K562 (cell line): ENCODE results near the gene SYMPK. TPM values are rescaled to one million over a fixed set of nuclear protein-coding genes. Genes with fewer than 3 reads are reported as not detected.
A peak's percentile ranks its signal among the peaks of the same experiment; 100 is the strongest.

Experiments
- ATF1 ChIP-seq, 2 experiments: fragments of 450-650 bp in 1 of 2; IDR thresholded peaks; 2 replicates each; pipeline ENCODE4 v1.6.1; 2016; ENCODE audit warnings: missing compliant biosample characterization in 1 of 2, missing genetic modification characterization in 1 of 2
- CBFA2T2 ChIP-seq: fragments of 450-650 bp; conservative IDR thresholded peaks from 2 replicates; pipeline ENCODE4 v1.6.1; 2017; ENCODE audit warnings: mild to moderate bottlenecking
- ELF2 ChIP-seq: fragments of 250-450 bp; sonication (Bioruptor Pico); IDR thresholded peaks from 2 replicates; pipeline ENCODE4 v1.5.0; 2021; ENCODE audit warnings: mild to moderate bottlenecking
- GATAD2B ChIP-seq: fragments of 450-650 bp; IDR thresholded peaks from 2 replicates; pipeline ENCODE4 v1.6.1; 2017; ENCODE audit warnings: mild to moderate bottlenecking, borderline replicate concordance
- NEUROD1 ChIP-seq: fragments of 150-350 bp; IDR thresholded peaks from 2 replicates; pipeline ENCODE4 v1.6.1; 2014; ENCODE audit warnings: borderline replicate concordance, low read length, low read depth; ENCODE audit not compliant: partially characterized antibody
- PPARD ChIP-seq: fragments of 250-450 bp; sonication (Bioruptor Pico); IDR thresholded peaks from 2 replicates; pipeline ENCODE4 v1.8.0; 2022; ENCODE audit warnings: inconsistent platforms, mild to moderate bottlenecking, moderate library complexity
- RAD21 ChIP-seq, 2 experiments: fragments of 250-450 bp in 1 of 2; fragments of 450-650 bp in 1 of 2; sonication (Bioruptor Pico) in 1 of 2; formaldehyde crosslinking in 1 of 2; IDR thresholded peaks in 1 of 2; conservative IDR thresholded peaks in 1 of 2; 2 replicates each; pipeline versions ENCODE4 v1.4.0 to v1.8.0; 2020 to 2022; ENCODE audit warnings: mild to moderate bottlenecking in 2 of 2, moderate library complexity in 1 of 2
- SLC30A9 ChIP-seq: fragments of 250-450 bp; sonication (Bioruptor Pico); IDR thresholded peaks from 2 replicates; pipeline ENCODE4 v1.8.0; 2022; ENCODE audit warnings: mild to moderate bottlenecking, moderate library complexity
- SP2 ChIP-seq: IDR thresholded peaks from 2 replicates; pipeline ENCODE4 v1.6.1; 2011; ENCODE audit warnings: mild to moderate bottlenecking, low read depth, low read length, moderate library complexity; ENCODE audit not compliant: poor library complexity, severe bottlenecking; ENCODE audit errors: extremely low read depth
- ZNF184 ChIP-seq: sonication (generic); formaldehyde crosslinking; IDR thresholded peaks from 2 replicates; pipeline ENCODE4 v1.5.0; 2020; ENCODE audit warnings: missing genetic modification reagents
- ZNF239 ChIP-seq: fragments of 250-450 bp; sonication (Bioruptor Pico); IDR thresholded peaks from 2 replicates; pipeline ENCODE4 v1.4.0; 2020; ENCODE audit warnings: mild to moderate bottlenecking
- ZNF445 ChIP-seq: fragments of 250-450 bp; sonication (Bioruptor Pico); IDR thresholded peaks from 2 replicates; pipeline ENCODE4 v1.4.0; 2020; ENCODE audit warnings: low read depth, mild to moderate bottlenecking, moderate library complexity
- ZNF717 ChIP-seq: fragments of 250-450 bp; sonication (Bioruptor Pico); IDR thresholded peaks from 2 replicates; pipeline ENCODE4 v1.5.0; 2021
- polyA plus RNA-seq, 8 experiments: library from polyadenylated mRNA; depleted of rRNA in 4 of 8; stranded (reverse) in 5 of 8; unstranded in 3 of 8; fragments of >200 nt; fragmentation: Nextera tagmentation in 2 of 8; fragmentation: Illumina TruSeq in 1 of 8; extraction: Ambion mirVana in 2 of 8; extraction: Trizol in 1 of 8; gene quantifications; 2 replicates each; pipeline versions ENCODE4 v1.2.1 to v1.2.3, GENCODE V29; 2011 to 2014; ENCODE audit warnings: inconsistent platforms in 1 of 8, missing spikeins in 1 of 8
- total RNA-seq, 7 experiments: library from RNA; depleted of rRNA in 6 of 7; stranded (reverse); fragments of >200 nt in 6 of 7; fragmentation: Illumina TruSeq in 2 of 7; extraction: Trizol in 2 of 7; gene quantifications; 2 replicates each; pipeline versions ENCODE4 v1.2.1 to v1.2.3, GENCODE V29; 2011 to 2021; ENCODE audit warnings: low replicate concordance in 1 of 7
- TF ChIP-seq, protein P1 (sequence below): fragments of 450-650 bp; IDR thresholded peaks from 2 replicates; pipeline ENCODE4 v1.6.1; 2016; ENCODE audit warnings: low read depth, mild to moderate bottlenecking, moderate library complexity
- TF ChIP-seq, protein P2 (sequence below): IDR thresholded peaks from 2 replicates; pipeline ENCODE4 v1.6.1; 2011; ENCODE audit warnings: borderline replicate concordance, low read depth, mild to moderate bottlenecking, moderate library complexity, low read length; ENCODE audit not compliant: insufficient read depth, poor library complexity, severe bottlenecking
- TF ChIP-seq, protein P3 (sequence below): fragments of 450-650 bp; IDR thresholded peaks from 2 replicates; pipeline ENCODE4 v1.7.1; 2018; ENCODE audit warnings: mild to moderate bottlenecking, low read depth; ENCODE audit not compliant: partially characterized antibody
- TF ChIP-seq, protein P4 (sequence below): fragments of 450-650 bp; IDR thresholded peaks from 2 replicates; pipeline ENCODE4 v1.6.1; 2016; ENCODE audit warnings: mild to moderate bottlenecking
- TF ChIP-seq, protein P5 (sequence below): fragments of 250-450 bp; sonication (Bioruptor Pico); IDR thresholded peaks from 2 replicates; pipeline ENCODE4 v1.8.0; 2022; ENCODE audit warnings: inconsistent platforms, mild to moderate bottlenecking, moderate library complexity, borderline replicate concordance

Gene SYMPK
- total and polyA plus RNA-seq, 9 of the 15 experiments (the other 6 are each of a cell fraction or from before 2014, with no cell fraction given) = 0.73 to 95.5 (median 58.4) TPM

DNA sequence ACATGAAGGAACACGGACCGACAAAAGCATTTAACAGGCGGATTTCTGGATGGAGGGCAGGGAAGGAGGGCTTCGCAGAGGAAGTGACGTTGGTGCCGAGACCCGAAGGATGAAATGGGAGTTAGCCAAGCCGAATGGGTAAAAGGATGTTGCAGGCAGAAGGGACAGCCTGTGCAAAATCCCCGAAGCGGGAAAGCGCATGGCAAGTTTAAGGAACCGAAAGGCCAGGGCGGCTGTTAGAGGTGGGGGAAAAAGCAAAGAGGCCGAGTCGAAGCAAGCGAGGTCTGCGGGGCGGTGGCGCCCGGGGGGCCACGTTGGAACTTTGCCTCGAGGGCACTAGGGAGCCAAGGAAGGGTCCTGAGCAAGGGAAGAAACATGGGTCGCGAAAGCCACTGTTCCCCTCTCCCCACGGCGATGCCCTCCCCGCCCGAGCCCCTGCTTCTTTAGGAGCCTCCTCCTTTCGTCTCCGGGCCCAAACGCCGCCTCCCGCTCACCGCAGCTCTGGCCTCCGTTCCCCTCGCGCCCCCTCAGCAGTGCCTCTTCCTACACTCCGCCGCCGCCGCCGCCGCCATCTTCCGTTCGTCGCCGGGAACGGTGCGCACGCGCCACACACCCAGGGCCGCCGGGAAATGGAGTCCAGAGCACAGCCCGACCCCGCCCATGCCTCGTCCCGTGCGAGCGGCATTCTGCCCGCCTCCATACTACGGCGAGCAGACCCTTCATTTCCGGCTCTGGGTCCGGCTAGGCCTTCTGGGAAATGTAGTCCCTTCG is at the start of gene SYMPK (continued):
- TF ChIP-seq, protein P1, sequence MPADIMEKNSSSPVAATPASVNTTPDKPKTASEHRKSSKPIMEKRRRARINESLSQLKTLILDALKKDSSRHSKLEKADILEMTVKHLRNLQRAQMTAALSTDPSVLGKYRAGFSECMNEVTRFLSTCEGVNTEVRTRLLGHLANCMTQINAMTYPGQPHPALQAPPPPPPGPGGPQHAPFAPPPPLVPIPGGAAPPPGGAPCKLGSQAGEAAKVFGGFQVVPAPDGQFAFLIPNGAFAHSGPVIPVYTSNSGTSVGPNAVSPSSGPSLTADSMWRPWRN = no peak
- TF ChIP-seq PPARD (CRISPR knock-in tag) = no peak
- no peak for TF ChIP-seq GATAD2B
- TF ChIP-seq ZNF717 (CRISPR knock-in tag) = no peak
- no peak for TF ChIP-seq NEUROD1
- TF ChIP-seq, protein P2, sequence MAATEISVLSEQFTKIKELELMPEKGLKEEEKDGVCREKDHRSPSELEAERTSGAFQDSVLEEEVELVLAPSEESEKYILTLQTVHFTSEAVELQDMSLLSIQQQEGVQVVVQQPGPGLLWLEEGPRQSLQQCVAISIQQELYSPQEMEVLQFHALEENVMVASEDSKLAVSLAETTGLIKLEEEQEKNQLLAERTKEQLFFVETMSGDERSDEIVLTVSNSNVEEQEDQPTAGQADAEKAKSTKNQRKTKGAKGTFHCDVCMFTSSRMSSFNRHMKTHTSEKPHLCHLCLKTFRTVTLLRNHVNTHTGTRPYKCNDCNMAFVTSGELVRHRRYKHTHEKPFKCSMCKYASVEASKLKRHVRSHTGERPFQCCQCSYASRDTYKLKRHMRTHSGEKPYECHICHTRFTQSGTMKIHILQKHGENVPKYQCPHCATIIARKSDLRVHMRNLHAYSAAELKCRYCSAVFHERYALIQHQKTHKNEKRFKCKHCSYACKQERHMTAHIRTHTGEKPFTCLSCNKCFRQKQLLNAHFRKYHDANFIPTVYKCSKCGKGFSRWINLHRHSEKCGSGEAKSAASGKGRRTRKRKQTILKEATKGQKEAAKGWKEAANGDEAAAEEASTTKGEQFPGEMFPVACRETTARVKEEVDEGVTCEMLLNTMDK = no peak
- no peak for TF ChIP-seq ELF2 (CRISPR knock-in tag)
- TF ChIP-seq ATF1 (CRISPR knock-in tag; IDR thresholded peaks at IDR 0.05) = no peak
- TF ChIP-seq ATF1 (tag; IDR thresholded peaks at IDR 0.05) = peak; percentile 77
- TF ChIP-seq SLC30A9 (CRISPR knock-in tag) = no peak
- TF ChIP-seq, protein P3, sequence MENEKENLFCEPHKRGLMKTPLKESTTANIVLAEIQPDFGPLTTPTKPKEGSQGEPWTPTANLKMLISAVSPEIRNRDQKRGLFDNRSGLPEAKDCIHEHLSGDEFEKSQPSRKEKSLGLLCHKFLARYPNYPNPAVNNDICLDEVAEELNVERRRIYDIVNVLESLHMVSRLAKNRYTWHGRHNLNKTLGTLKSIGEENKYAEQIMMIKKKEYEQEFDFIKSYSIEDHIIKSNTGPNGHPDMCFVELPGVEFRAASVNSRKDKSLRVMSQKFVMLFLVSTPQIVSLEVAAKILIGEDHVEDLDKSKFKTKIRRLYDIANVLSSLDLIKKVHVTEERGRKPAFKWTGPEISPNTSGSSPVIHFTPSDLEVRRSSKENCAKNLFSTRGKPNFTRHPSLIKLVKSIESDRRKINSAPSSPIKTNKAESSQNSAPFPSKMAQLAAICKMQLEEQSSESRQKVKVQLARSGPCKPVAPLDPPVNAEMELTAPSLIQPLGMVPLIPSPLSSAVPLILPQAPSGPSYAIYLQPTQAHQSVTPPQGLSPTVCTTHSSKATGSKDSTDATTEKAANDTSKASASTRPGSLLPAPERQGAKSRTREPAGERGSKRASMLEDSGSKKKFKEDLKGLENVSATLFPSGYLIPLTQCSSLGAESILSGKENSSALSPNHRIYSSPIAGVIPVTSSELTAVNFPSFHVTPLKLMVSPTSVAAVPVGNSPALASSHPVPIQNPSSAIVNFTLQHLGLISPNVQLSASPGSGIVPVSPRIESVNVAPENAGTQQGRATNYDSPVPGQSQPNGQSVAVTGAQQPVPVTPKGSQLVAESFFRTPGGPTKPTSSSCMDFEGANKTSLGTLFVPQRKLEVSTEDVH = peak; percentile 36
- TF ChIP-seq, protein P4, sequence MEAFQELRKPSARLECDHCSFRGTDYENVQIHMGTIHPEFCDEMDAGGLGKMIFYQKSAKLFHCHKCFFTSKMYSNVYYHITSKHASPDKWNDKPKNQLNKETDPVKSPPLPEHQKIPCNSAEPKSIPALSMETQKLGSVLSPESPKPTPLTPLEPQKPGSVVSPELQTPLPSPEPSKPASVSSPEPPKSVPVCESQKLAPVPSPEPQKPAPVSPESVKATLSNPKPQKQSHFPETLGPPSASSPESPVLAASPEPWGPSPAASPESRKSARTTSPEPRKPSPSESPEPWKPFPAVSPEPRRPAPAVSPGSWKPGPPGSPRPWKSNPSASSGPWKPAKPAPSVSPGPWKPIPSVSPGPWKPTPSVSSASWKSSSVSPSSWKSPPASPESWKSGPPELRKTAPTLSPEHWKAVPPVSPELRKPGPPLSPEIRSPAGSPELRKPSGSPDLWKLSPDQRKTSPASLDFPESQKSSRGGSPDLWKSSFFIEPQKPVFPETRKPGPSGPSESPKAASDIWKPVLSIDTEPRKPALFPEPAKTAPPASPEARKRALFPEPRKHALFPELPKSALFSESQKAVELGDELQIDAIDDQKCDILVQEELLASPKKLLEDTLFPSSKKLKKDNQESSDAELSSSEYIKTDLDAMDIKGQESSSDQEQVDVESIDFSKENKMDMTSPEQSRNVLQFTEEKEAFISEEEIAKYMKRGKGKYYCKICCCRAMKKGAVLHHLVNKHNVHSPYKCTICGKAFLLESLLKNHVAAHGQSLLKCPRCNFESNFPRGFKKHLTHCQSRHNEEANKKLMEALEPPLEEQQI = no peak
- TF ChIP-seq CBFA2T2 = no peak
- no peak for TF ChIP-seq RAD21 (CRISPR knock-in tag; conservative IDR thresholded peaks at IDR 0.05 in 1 of 2, IDR thresholded peaks at IDR 0.05 in 1 of 2)
- TF ChIP-seq, protein P5, sequence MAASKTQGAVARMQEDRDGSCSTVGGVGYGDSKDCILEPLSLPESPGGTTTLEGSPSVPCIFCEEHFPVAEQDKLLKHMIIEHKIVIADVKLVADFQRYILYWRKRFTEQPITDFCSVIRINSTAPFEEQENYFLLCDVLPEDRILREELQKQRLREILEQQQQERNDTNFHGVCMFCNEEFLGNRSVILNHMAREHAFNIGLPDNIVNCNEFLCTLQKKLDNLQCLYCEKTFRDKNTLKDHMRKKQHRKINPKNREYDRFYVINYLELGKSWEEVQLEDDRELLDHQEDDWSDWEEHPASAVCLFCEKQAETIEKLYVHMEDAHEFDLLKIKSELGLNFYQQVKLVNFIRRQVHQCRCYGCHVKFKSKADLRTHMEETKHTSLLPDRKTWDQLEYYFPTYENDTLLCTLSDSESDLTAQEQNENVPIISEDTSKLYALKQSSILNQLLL (CRISPR knock-in tag) = no peak
- no peak for TF ChIP-seq ZNF445 (CRISPR knock-in tag)
- no peak for TF ChIP-seq ZNF239 (CRISPR knock-in tag)
- no peak for TF ChIP-seq SP2
- no peak for TF ChIP-seq ZNF184 (CRISPR knock-in tag)
